ENCODE data around the gene ACSBG1. TPM values are rescaled to one million over a fixed set of nuclear protein-coding genes. Genes with fewer than 3 reads are reported as not detected.

The ACSBG1 gene
- total RNA-seq, 4 donors from 2014 or later, result 0.67 to 6.4 (median 1.9) TPM

GRCh38 chr15:78261062-78261461, 26.7 kb upstream of the ACSBG1 start:
- WGBS, 2 donors (ENCODE audit: low coverage in 1 of 2), result 45 to 58% methylated on average over 3 of the region's 3 CpGs
- no peaks in the 10 kb centered on the region for H3K36me3 ChIP-seq
- TF ChIP-seq POLR2AphosphoS5 (IDR thresholded peaks at IDR 0.05), result no peak
- H3K4me1 ChIP-seq, result peaks cover 0 to 18% (median 11%) of the 10 kb centered on the region in 3 donors
- no peaks in the 10 kb centered on the region for H3K9me3 ChIP-seq
- no peak overlapping the region for H3K4me3 ChIP-seq
- no peaks in the 10 kb centered on the region for H3K27me3 ChIP-seq
- no peak for ATAC-seq
- no peak overlapping the region for H3K27ac ChIP-seq

- no peak for ATAC-seq
- H3K36me3 ChIP-seq, result no peaks in the 10 kb centered on the region
- 30 to 56% methylated on average over 2 of the region's 2 CpGs for WGBS, 2 donors (ENCODE audit: low coverage in 1 of 2)
- no peak overlapping the region for H3K27ac ChIP-seq
- H3K4me3 ChIP-seq, result no peak overlapping the region
- no peak for TF ChIP-seq EP300 (IDR thresholded peaks at IDR 0.05)
- no peak for TF ChIP-seq POLR2AphosphoS5 (IDR thresholded peaks at IDR 0.05)
- TF ChIP-seq, protein P1, sequence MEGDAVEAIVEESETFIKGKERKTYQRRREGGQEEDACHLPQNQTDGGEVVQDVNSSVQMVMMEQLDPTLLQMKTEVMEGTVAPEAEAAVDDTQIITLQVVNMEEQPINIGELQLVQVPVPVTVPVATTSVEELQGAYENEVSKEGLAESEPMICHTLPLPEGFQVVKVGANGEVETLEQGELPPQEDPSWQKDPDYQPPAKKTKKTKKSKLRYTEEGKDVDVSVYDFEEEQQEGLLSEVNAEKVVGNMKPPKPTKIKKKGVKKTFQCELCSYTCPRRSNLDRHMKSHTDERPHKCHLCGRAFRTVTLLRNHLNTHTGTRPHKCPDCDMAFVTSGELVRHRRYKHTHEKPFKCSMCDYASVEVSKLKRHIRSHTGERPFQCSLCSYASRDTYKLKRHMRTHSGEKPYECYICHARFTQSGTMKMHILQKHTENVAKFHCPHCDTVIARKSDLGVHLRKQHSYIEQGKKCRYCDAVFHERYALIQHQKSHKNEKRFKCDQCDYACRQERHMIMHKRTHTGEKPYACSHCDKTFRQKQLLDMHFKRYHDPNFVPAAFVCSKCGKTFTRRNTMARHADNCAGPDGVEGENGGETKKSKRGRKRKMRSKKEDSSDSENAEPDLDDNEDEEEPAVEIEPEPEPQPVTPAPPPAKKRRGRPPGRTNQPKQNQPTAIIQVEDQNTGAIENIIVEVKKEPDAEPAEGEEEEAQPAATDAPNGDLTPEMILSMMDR (IDR thresholded peaks at IDR 0.05), result no peak
- TF ChIP-seq POLR2A (IDR thresholded peaks at IDR 0.05), result no peak
- H3K9me3 ChIP-seq, result no peaks in the 10 kb centered on the region
- no peaks in the 10 kb centered on the region for H3K27me3 ChIP-seq
- peaks cover 0 to 13% (median 8%) of the 10 kb centered on the region in 3 donors for H3K4me1 ChIP-seq
Measured at GRCh38 chr15:78260489-78260888, 26.1 kb upstream of the ACSBG1 start.

DNA sequence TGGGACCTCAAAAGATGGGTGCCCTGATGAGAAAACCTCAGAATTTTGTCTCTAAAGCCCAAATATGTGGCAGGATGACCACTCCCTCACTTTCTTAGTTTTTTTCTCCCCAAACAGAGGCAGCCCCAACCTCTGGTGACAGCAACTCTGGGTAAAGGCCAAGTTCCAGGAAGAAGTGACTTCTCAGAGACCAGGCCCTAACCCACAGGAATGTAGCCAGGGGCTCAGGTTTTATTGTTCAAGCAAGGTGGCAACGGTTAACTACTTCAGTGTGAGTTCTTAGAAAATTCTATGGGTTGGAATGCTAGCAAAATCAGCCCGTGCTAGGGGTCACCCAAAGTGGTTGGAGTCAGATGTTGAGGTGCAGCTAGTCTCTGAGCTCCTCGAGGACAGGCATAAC, 24.9 kb upstream of the ACSBG1 start:
- WGBS, 2 donors (ENCODE audit: low coverage in 1 of 2), result 100% methylated on average over 1 of the region's 3 CpGs; no CpG with 5 or more reads in 1 of the 2 donors
- Histone ChIP-seq H3K9me3 (no peaks in the 10 kb centered on the region), H3K27ac (no peak overlapping the region), H3K27me3 (no peaks in the 10 kb centered on the region), H3K36me3 (no peaks in the 10 kb centered on the region), H3K4me3 (no peak overlapping the region), H3K4me1 (peaks cover 0 to 3% (median 0%) of the 10 kb centered on the region in 3 donors)
- TF ChIP-seq POLR2AphosphoS5 (IDR thresholded peaks at IDR 0.05) (no peak), POLR2A (IDR thresholded peaks at IDR 0.05) (no peak), EP300 (IDR thresholded peaks at IDR 0.05) (no peak)
- TF ChIP-seq, protein P1 (IDR thresholded peaks at IDR 0.05), result no peak
- no peak for ATAC-seq

DNA sequence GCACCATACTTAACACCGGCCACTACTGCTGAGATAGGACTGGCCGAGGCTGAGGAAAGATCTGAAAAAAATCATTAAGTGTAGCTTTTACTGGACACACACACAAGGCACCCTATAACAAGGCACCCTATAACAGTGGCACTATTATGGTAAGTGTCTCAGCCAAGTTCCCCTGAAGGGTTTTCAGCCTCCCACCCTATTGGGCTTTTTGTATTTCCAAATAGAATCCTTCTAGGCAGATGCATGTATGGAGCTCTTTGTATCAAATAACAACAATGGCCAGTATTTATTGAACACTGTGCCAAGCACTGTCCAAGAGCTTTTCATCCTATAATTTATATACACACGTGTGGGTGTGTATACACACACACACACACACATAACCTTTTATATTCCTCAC, 23.3 kb upstream of the ACSBG1 start:
- Histone ChIP-seq H3K27ac (no peak overlapping the region), H3K9me3 (no peaks in the 10 kb centered on the region), H3K27me3 (no peaks in the 10 kb centered on the region), H3K36me3 (no peaks in the 10 kb centered on the region), H3K4me3 (no peak overlapping the region), H3K4me1 (no peaks in the 10 kb centered on the region)
- ATAC-seq, result no peak
- WGBS, 2 donors (ENCODE audit: low coverage in 1 of 2), result 61 to 72% methylated on average over 3 of the region's 3 CpGs
- TF ChIP-seq POLR2A (IDR thresholded peaks at IDR 0.05), result no peak

- no peaks in the 10 kb centered on the region for H3K36me3 ChIP-seq
- H3K9me3 ChIP-seq, result no peaks in the 10 kb centered on the region
- no peak for ATAC-seq
- TF ChIP-seq POLR2AphosphoS5 (IDR thresholded peaks at IDR 0.05) (no peak), EP300 (IDR thresholded peaks at IDR 0.05) (no peak), POLR2A (IDR thresholded peaks at IDR 0.05) (no peak)
- TF ChIP-seq, protein P1 (IDR thresholded peaks at IDR 0.05), result no peak
- no peaks in the 10 kb centered on the region for H3K4me1 ChIP-seq
- H3K27ac ChIP-seq, result no peak overlapping the region
- no peaks in the 10 kb centered on the region for H3K27me3 ChIP-seq
- WGBS, 2 donors (ENCODE audit: low coverage in 1 of 2), result 71 to 82% methylated on average over 2 to 3 of the region's 3 CpGs
- no peak overlapping the region for H3K4me3 ChIP-seq
Measured at GRCh38 chr15:78256044-78256437, 21.7 kb upstream of the ACSBG1 start.

- ATAC-seq, result no peak
- no peaks in the 10 kb centered on the region for H3K4me1 ChIP-seq
- H3K36me3 ChIP-seq, result no peaks in the 10 kb centered on the region
- no peaks in the 10 kb centered on the region for H3K9me3 ChIP-seq
- 100% methylated on average over 1 of the region's 1 CpG; no CpG with 5 or more reads in 1 of the 2 donors for WGBS, 2 donors (ENCODE audit: low coverage in 1 of 2)
- H3K27me3 ChIP-seq, result no peaks in the 10 kb centered on the region
- no peak for TF ChIP-seq POLR2A (IDR thresholded peaks at IDR 0.05)
- TF ChIP-seq, protein P1 (IDR thresholded peaks at IDR 0.05), result no peak
- no peak for TF ChIP-seq POLR2AphosphoS5 (IDR thresholded peaks at IDR 0.05)
- TF ChIP-seq EP300 (IDR thresholded peaks at IDR 0.05), result no peak
- no peak overlapping the region for H3K27ac ChIP-seq
- H3K4me3 ChIP-seq, result no peak overlapping the region
Measured at GRCh38 chr15:78255421-78256043, 21.2 kb upstream of the ACSBG1 start.

All from gastroesophageal sphincter (tissue), 4 donors.